HUES48 (cell line): ENCODE measurements around the gene LCMT1.
A peak's percentile ranks its signal among the peaks of the same experiment; 100 is the strongest.

Experiments used
- H3K27ac ChIP-seq: one replicate; pipeline ENCODE4 v1.7.0; 2013; ENCODE audit warnings: low read depth, low read length, inconsistent platforms
- H3K27me3 ChIP-seq: 2 replicates; pipeline ENCODE4 v1.6.1; 2013; ENCODE audit warnings: mild to moderate bottlenecking, low read length; ENCODE audit not compliant: control insufficient read depth, insufficient read depth
- H3K36me3 ChIP-seq: 2 replicates; pipeline ENCODE4 v1.6.1; 2013; ENCODE audit warnings: low read length; ENCODE audit not compliant: control insufficient read depth, insufficient read depth
- H3K4me1 ChIP-seq: 2 replicates; pipeline ENCODE4 v1.6.1; 2013; ENCODE audit warnings: mild to moderate bottlenecking, low read length; ENCODE audit not compliant: control insufficient read depth, insufficient read depth
- H3K4me3 ChIP-seq: 2 replicates; pipeline ENCODE4 v1.5.1; 2013; ENCODE audit warnings: mild to moderate bottlenecking, low read depth, low read length
- H3K9ac ChIP-seq: 2 replicates; pipeline ENCODE4 v1.6.1; 2013; ENCODE audit warnings: mild to moderate bottlenecking, low read depth, low read length, moderate library complexity
- H3K9me3 ChIP-seq: 2 replicates; pipeline ENCODE4 v1.6.1; 2013; ENCODE audit warnings: low read length; ENCODE audit not compliant: control insufficient read depth, insufficient read depth

LCMT1 gene

DNA sequence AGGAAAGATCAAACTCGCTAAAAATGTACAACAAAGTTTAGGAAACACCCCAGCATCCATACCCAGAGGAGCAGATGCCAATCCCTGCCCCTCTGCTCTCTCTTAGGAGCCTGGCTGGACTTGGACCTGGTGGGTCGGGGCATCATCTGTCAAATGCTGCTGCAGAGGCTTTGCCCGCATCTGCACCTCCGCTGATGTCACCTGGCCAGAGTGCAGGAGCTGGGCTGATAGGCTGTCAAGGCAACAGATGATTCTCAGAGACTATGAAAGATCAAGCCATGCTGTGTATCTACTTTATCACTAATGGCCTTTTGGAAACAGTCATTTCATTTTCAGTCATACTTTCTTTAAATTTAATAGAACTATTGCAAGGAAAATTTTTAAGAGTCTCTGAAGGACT lies 15.9 kb upstream of the LCMT1 start:
- no peak overlapping the region for H3K9ac ChIP-seq
- no peaks in the 10 kb centered on the region for H3K27me3 ChIP-seq
- no peaks in the 10 kb centered on the region for H3K4me1 ChIP-seq
- no peaks in the 10 kb centered on the region for H3K36me3 ChIP-seq
- H3K27ac ChIP-seq, result no peak overlapping the region
- H3K4me3 ChIP-seq, result no peak overlapping the region
- H3K9me3 ChIP-seq, result no peaks in the 10 kb centered on the region

GRCh38 chr16:25097276-25097975 lies 14.1 kb upstream of the LCMT1 start:
- no peak overlapping the region for H3K4me3 ChIP-seq

GRCh38 chr16:25100511-25100910 lies 11.0 kb upstream of the LCMT1 start:
- Histone ChIP-seq H3K9ac (no peak overlapping the region), H3K9me3 (no peaks in the 10 kb centered on the region), H3K4me1 (no peaks in the 10 kb centered on the region), H3K27me3 (no peaks in the 10 kb centered on the region), H3K27ac (no peak overlapping the region), H3K36me3 (no peaks in the 10 kb centered on the region), H3K4me3 (no peak overlapping the region)

More at GRCh38 chr16:25097276-25097975, 14.1 kb upstream of the LCMT1 start:
- Histone ChIP-seq H3K4me1 (no peaks in the 10 kb centered on the region), H3K27ac (no peak overlapping the region), H3K27me3 (no peaks in the 10 kb centered on the region), H3K9me3 (no peaks in the 10 kb centered on the region), H3K36me3 (no peaks in the 10 kb centered on the region), H3K9ac (no peak overlapping the region)

DNA sequence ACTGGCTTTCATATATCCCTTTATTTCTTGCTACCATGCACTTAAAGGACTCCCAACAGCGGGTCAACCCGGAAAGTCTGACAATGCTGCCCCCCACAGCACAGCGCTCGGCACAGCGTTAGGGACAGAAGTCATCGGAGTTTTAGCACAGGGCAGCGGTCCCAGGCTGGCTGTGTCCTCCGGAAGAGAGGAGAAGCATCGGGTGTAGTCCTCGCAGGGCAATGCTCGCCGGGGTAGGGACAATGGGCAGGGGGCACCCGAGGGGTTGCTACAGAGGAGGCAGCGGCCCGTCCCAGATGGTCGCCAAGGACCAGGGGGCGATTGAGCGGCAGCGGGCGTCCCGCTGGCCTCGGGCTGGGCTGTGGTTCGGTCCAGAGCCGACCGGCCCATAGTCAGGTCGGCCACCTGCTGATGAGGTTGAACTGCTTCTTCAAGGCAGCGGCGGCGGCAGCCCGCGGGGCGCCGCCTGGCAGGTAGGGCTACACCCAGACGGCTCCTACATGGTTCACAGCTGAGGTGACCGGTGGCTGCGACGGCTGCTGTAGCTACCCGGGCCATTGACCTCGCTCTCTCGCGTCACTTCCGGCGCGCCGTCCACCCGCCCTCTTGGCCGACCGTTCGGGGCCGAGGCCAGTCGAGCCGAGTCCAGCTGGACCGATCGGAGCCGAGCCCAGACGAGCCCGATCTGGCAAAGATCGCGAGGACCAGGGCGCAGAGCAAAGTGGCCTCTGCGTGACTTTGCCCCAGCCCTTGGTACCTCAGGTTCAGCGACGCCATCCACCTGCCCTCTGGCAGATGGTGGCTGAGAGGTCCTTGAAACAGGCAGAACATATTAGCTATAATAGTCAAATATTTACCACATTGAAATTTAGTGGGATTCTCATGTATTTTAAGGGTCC lies 4.7 kb upstream of the LCMT1 start:
- H3K9ac ChIP-seq, result peak overlapping the region; percentile 78
- H3K27ac ChIP-seq, result peak overlapping the region; percentile 74
- H3K4me1 ChIP-seq, result peaks cover 16% of the 10 kb centered on the region
- H3K9me3 ChIP-seq, result no peaks in the 10 kb centered on the region
- no peaks in the 10 kb centered on the region for H3K36me3 ChIP-seq
- peak overlapping the region; percentile 86 for H3K4me3 ChIP-seq
- no peaks in the 10 kb centered on the region for H3K27me3 ChIP-seq

DNA sequence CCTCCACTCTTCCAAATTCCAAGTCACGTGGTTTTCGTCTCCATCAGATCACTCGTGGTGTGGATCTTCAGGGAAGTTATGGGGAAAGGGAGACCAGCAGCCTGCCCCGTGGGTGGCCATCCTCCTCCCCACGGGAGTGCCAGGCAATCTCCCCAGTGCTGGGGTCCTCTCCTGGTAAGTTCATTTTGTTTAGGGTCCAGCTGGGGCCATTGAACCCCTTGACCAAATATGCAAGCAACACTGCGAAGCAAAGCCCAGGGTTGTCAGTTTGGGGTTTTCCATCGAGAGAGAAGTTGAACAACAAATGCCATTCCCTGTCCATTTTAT lies 4.1 kb upstream of the LCMT1 start:
- Histone ChIP-seq H3K27me3 (no peaks in the 10 kb centered on the region), H3K9ac (peak overlapping the region; percentile 78), H3K4me3 (peak overlapping the region; percentile 86), H3K4me1 (peaks cover 16% of the 10 kb centered on the region), H3K9me3 (no peaks in the 10 kb centered on the region), H3K36me3 (no peaks in the 10 kb centered on the region), H3K27ac (peak overlapping the region; percentile 74)

- peak overlapping the region; percentile 20; the same call in 1 of the 2 replicates for H3K9ac ChIP-seq
Observed at GRCh38 chr16:25108054-25108453, 3.5 kb upstream of the LCMT1 start.

DNA sequence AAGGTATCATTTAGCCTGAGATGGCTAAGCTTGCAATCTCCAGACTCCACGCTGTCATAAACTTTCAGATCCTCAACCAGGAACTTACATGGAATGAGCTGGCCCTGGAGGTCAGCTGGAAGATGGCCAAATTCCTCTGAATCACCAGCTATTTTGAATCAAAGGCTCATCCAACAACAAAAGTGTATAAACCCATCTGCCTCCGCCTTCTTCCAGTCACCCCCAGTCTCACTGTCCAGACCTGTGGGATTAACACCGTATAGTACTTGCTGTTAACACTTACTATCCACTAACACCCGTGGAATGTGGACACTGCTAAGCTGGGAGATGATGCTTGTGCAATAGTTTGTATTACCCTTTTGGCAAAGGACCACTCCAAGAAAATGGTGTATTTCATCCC lies 1.9 kb upstream of the LCMT1 start:
- Histone ChIP-seq H3K4me1 (peaks cover 16% of the 10 kb centered on the region), H3K36me3 (no peaks in the 10 kb centered on the region), H3K27ac (no peak overlapping the region), H3K9ac (no peak overlapping the region), H3K4me3 (no peak overlapping the region), H3K9me3 (no peaks in the 10 kb centered on the region), H3K27me3 (no peaks in the 10 kb centered on the region)

More at GRCh38 chr16:25108054-25108453, 3.5 kb upstream of the LCMT1 start:
- H3K4me1 ChIP-seq, result peaks cover 16% of the 10 kb centered on the region
- no peaks in the 10 kb centered on the region for H3K9me3 ChIP-seq
- H3K27me3 ChIP-seq, result no peaks in the 10 kb centered on the region
- no peaks in the 10 kb centered on the region for H3K36me3 ChIP-seq
- peak overlapping the region; percentile 86; the same call in 1 of the 2 replicates for H3K4me3 ChIP-seq
- no peak overlapping the region for H3K27ac ChIP-seq

DNA sequence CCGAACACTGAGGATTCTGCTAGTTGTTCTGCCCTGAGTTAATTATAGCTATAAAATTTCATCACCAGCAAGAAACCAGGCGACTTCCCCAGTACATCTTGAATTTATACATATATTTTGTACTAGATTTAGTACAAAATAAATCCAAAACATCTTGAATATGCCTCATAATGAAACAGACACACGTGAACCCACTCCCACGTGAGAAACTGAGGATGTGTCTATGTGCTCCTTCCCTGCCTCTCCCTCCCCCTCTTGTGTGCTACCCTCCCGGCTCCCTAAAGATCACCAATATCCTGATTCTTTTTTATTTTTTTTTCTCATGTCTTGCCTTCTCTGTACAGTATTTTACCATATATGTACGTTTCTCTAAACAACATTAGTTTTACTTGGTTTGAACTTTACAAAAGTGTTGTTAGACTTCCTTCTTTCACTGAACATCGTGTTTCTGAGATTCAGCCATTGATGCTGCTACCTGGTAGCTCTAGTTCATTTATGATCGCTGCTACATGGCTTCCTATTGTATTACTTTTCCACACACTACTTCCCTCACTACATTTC lies 1.1 kb upstream of the LCMT1 start:
- Histone ChIP-seq H3K27ac (no peak overlapping the region), H3K36me3 (no peaks in the 10 kb centered on the region), H3K27me3 (no peaks in the 10 kb centered on the region), H3K9me3 (no peaks in the 10 kb centered on the region), H3K4me1 (peaks cover 16% of the 10 kb centered on the region), H3K9ac (peak overlapping the region; percentile 58), H3K4me3 (peak overlapping the region; percentile 85)

GRCh38 chr16:25114121-25114520 lies 2.6 kb downstream of the LCMT1 start:
- H3K27ac ChIP-seq, result no peak overlapping the region
- H3K9me3 ChIP-seq, result no peaks in the 10 kb centered on the region
- H3K27me3 ChIP-seq, result no peaks in the 10 kb centered on the region
- no peak overlapping the region for H3K4me3 ChIP-seq
- H3K36me3 ChIP-seq, result peaks cover 12% of the 10 kb centered on the region; the same call in 1 of the 2 replicates
- H3K4me1 ChIP-seq, result 0 out of 2 replicates have a peak, but pooled peaks cover 3% of the 10 kb centered on the region
- H3K9ac ChIP-seq, result no peak overlapping the region

DNA sequence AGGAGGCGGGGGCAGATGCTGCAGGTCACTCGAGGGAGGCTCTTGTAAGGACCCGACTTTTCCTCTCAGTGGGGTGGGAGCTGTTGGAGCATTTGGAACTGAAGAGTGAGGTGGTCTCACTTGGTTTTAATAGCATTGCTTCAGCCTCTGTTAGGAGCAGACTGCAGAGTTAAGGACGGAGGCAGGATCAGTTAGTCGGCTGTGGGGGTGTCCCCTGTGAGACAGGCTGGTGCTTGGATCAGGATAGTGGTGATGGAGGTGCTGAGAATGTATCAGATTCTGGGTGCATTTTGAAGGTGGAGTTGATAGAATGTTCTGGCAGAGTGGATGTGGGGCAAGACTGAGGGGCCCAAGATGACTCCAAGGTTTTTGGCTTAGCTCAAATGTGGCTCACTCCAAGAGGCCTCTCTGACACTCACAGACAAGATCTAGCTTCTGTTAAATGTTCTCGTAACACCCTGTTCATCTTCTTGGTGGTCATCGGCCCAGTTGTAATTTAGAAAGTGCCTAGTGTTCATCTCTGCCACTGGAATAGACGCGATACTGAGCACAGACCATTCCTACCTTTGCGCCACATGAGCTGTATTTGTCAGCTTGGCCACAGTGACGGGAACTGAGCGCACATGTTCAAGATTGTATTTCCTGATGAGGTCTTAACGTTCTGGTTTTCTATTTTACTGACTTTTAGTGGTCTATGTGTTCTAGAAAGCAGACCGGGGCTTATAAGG lies 7.5 kb downstream of the LCMT1 start:
- Histone ChIP-seq H3K4me3 (no peak overlapping the region), H3K36me3 (peaks cover 12% of the 10 kb centered on the region; the same call in 1 of the 2 replicates), H3K9ac (no peak overlapping the region), H3K27me3 (no peaks in the 10 kb centered on the region), H3K4me1 (no peaks in the 10 kb centered on the region), H3K9me3 (no peaks in the 10 kb centered on the region), H3K27ac (no peak overlapping the region)
